SKM-1 (cell line): Measurements from ENCODE around the gene PLXNA4.

Experiments used
- DNase-seq: peaks from one replicate; lab custom pipeline; 2025; ENCODE audit not compliant: unreplicated experiment; lab: John Stamatoyannopoulos, UW

PLXNA4 gene

GRCh38 chr7:132133501-132133900, 442.8 kb downstream of the PLXNA4 start:
- DNase-seq = no peak

- DNase-seq = no peak
These were observed 445.1 kb downstream of the PLXNA4 start for GRCh38 chr7:132131196-132131595.

DNA sequence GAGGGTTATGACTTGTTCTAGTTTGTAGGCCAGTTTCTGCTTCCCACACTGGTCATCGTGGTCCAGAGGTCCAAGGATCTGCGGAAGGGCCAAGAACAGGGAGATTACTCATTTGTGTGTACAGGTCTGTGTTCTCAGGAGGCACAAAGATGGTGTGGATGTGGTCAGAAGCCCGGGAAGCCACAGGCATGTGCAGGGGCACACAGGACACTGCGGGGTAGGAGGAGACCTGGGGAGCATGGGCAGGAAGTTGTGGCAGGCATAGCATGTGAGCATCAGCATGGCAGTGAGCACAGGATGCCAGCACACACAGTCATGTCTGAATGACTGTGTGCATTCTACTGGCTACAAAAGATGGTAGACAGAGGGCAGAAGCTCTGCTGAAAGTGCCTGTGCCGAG, 445.8 kb downstream of the PLXNA4 start:
- no peak for DNase-seq

- DNase-seq = no peak
These were observed 450.2 kb downstream of the PLXNA4 start for GRCh38 chr7:132125872-132126595.

- no peak for DNase-seq
These were observed 451.2 kb downstream of the PLXNA4 start for GRCh38 chr7:132125096-132125495.

DNA sequence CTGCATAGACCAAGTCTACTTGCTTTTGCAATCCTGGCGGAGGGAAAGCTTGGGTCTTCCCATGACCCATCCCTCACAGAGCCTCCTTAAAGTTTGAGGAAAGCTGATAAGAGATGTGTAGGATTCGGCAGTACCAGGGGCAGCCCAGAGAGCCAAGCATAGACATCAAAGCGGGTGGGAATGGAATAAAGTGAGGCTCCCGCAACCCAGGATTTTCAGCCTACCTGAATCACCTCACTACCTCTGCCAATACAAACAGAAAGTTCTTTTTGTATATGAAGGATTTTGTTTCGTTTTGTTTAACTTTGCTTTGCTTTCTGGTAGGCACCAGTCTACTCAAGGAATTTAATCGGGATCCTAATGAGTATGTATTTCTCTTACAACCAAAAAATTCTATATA, 451.7 kb downstream of the PLXNA4 start:
- DNase-seq = no peak

GRCh38 chr7:132123773-132124172, 452.5 kb downstream of the PLXNA4 start:
- DNase-seq = no peak

GRCh38 chr7:132122901-132123300, 453.4 kb downstream of the PLXNA4 start:
- no peak for DNase-seq

DNA sequence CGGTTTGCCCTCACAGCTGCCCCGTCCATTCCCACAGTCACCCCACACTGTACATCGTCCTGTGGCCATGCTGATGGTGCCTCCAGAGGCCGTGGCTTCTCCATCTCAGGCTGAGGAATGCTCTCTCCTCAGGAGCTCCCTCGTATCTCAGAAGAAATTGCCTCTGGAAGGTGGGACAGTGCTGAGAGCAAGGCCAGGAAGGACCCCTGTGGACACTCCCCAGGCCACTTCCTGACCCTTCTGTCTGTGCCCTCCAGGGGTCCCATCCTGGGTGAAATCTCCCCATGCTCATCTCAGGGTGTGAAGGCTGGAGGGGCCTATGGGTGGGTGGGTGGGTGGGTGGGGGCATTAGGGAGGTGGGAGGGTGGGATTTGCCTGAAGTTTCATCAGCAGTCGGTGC, 454.3 kb downstream of the PLXNA4 start:
- no peak for DNase-seq

DNA sequence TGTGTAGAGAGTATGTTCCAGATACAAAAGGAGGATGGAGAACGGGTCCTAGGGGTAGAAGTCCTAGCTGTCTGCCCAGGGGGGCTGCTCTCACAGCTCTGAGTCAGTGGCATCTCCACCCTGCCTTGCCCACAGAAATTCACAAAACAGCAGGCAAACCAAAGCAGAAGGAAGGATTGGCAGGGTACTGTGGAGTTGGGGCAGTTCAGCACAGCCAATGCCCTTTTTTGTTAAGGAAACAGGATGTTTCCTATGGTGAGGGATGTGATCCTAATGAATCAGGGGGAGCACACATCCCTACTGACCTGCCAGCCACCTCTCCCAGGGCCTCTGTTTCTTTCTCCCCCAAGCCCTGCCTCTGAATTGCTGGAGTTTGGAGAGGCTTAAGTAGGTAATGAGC, 457.6 kb downstream of the PLXNA4 start:
- DNase-seq = no peak

DNA sequence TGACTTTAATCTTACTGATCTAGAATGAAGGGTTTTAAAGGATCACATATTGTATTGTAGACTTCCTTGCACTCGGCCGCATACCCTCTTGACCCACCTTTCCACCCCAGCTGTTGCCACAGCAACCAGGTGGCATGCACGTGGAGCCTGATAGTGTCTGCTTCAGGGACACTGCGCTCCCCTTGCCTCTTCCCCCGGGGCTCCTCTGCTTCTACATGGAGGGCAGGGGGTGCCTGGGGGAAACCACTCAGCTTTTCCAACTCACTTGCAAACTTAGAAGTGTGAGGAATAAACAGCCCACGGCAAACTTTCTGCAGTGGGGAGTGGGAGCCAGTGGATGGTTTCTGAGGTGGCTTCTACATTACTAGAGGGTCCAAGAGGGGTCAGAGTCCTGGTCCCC, 458.6 kb downstream of the PLXNA4 start:
- no peak for DNase-seq

DNA sequence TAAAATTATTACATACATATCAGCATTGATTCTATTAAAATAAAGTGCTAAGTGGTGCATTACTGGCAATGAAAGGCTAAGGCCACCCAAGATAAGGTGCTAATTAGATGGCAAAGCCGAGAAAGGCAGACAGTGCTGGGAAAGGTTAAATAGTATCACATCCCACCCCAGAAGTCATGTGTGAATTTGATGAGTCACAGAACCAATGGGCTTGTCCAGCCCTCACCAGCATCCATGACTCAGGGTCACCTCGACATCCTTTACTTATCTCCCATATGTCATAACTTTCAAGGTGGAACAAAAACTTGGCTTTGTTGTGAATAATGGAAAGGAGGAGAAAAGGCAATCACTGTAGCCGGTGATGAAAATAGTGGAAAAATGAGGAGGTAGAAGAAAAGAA, 459.1 kb downstream of the PLXNA4 start:
- DNase-seq = no peak

DNA sequence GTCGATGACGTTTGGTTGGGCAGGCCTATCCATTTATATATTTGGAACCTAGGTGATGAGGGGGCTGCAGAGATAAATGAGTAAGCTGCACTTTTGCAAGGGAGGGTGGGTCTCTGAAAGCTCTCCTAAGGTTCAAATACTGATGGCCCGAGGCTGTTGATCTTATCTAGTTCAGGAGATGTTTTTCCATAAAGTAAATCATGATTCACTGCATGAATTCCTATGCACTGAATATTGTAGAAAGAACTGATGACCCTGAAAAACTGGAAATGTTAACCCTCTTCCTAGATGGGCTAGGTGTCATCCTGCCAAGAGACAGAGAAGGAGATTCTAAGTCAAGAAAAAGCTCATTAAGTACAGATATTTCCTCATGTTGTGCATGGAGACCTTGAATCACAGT, 459.9 kb downstream of the PLXNA4 start:
- no peak for DNase-seq

- no peak for DNase-seq
These were observed 460.5 kb downstream of the PLXNA4 start for GRCh38 chr7:132115758-132116157.

- no peak for DNase-seq
These were observed 461.2 kb downstream of the PLXNA4 start for GRCh38 chr7:132115028-132115427.

DNA sequence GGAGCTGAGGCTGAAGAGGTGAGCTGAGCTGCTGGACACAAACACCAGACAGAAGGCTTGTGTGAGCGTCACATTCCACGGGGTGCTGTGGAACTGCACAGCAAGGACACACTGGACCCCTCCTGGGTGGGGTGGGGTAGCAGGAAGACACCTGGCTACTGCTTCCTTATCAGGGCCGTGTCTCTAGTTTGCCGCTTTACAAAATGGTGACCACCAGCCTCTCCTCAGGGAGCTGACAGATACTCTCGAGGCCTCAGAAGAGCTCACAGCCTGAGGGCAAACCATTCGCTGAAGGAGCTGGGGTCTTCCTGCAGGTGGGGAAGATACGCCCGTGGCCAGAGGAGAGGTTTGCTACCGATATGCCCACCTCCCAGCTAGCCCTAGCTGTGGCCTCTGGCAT, 461.9 kb downstream of the PLXNA4 start:
- no peak for DNase-seq

DNA sequence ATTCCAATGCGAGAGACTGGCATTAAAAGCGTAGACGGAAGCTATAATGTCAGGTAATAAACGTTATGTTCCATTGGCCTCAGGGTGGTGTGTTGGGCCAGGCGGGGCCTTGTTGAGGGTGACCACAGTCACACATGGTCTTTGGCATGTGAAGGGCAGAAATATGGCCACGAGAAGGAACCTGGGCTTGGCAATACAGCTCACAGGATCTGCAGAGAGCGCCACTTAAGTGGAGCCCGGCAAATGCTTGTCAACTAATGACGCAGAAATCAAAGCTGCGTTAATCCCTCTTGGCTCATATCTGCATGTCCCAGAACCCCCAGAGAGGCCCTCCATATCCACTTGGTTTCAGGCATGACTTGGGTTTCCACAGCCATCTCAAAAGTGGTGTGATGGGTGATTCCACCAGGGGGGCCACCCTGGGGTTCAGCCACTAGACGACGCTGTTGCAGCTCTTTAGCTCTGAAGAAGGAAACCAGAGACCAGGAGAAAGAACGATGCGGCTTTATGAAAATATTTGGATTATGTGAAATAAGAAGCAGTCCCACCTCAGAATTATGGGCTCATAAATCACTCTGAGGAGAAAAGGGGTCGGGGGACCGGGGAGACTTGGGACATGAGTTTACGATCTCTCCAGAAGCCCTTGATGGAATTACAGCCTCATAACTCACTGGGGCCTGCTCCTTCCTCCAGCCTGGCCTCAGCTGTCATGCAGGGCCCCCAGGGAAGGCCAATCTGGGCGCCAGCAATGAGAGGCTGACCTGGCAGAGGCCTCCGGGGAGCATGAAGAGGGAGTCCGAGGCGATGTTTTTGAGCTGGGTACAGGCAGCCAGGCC, 462.5 kb downstream of the PLXNA4 start:
- no peak for DNase-seq

- DNase-seq = no peak
These were observed 463.6 kb downstream of the PLXNA4 start for GRCh38 chr7:132112657-132113056.

DNA sequence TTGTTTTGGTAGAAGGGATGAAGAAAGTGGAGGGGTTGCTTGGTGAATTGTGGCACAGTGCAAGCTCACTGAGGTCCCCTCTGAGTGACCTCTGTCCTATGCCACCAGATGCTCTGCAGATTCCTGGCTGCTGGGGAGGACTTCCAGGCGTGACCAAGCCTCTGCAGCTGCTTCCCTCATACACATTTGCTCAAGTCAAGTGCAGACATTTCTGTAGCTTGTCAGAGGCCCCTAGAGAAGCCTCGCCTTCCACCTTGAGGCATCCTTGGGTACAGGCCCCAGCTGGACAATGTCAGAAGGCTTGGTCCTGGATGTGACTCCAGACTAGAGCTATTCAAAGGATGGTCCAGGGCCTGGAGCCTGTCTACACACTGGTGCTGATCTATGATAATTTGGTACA, 464.2 kb downstream of the PLXNA4 start:
- DNase-seq = no peak

DNA sequence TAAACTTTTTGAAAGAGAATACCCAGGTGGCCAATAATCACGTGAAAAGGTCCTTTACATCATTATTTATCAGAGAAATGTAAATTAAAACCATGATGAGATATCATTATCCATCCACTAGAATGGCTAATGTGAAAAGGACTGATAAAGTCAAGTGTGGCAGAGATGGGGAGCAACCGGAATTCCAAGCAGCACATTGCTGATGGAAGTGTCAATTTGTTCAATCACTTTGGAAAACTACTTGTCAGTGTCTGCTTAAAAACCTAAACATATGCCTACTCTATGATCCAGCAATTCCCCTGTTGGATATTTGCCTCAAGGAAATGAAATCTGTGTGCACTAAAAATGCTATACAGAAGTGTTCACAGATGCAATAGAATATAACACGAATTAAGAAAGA, 465.6 kb downstream of the PLXNA4 start:
- DNase-seq = no peak

DNA sequence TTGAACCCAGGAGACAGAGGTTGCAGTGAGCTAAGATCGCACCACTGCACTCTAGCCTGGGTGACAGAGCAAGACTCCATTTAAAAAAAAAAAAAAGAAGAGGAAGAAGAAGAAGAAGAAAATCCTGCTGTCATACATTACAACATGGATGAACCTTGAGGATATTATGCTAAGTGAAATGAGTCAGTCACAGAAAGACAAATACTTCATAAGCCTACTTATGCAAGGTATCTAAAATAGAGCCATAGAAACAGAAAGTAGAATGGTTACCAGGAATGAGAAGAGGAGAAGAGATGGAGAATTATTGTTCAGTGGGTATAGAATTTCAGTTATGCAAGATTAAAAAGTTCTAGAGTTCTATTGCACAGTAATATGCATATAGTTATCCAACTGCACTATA, 466.5 kb downstream of the PLXNA4 start:
- no peak for DNase-seq

DNA sequence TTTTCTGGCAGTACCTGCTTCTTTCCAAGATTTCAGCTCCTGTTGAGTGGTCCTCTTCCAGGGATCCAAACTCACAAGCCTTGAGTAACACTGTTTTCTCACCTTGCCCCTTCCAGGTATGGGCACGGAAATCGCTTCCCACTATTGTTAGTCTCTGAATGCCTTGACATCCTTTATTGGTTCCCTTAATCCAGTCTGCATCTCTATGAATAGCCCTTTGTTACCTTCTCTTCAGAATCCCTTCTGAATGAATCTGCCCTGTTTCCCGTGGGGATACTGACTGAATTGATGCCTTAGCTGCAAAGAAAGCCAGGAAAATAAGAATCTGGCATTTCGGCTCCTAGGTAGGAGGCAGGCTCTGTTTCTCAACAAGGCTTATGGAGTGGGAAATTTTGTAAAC, 467.7 kb downstream of the PLXNA4 start:
- DNase-seq = no peak

GRCh38 chr7:132106491-132106890, 469.8 kb downstream of the PLXNA4 start:
- no peak for DNase-seq
